ENCODE data around the gene PRX.
"Not testable (repeated sequence)": the region's sequence is repeated elsewhere in the genome, so short reads cannot be mapped to it uniquely, and the experiment has no call there.

PRX gene

DNA sequence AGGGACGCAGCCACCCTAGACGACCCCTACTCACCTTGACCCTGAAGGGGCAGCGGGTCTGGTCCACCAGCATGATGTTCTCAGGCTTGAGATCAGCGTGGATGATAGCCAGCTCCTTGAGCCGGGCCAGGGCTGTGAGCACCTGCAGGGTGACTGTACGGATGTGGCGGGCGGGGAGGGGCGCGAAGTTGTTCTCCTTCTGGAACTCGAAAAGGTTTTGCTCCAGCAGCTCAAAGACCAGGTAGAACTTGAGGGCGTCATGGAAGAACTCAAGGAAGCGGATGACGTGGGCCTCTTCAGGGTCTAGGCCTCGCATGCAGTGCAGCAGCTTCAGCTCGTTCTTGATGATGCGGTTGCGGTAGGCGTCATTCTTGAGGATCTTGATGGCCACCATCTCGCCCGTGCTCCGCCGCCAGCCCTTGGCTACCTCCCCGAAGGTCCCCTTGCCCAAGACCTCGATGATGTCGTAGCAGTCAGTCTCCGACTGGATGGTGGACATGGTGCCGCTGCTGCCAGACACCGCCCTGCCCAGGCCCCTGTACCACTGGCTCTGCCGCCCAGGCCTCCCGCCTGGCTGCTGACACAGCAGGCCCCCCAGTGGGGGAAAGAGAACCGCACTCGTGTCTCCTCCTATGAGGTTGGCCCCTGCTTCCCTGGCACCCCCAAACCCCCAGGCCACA is 23.6 kb downstream of the PRX start:
- no peak for DNase-seq

DNA sequence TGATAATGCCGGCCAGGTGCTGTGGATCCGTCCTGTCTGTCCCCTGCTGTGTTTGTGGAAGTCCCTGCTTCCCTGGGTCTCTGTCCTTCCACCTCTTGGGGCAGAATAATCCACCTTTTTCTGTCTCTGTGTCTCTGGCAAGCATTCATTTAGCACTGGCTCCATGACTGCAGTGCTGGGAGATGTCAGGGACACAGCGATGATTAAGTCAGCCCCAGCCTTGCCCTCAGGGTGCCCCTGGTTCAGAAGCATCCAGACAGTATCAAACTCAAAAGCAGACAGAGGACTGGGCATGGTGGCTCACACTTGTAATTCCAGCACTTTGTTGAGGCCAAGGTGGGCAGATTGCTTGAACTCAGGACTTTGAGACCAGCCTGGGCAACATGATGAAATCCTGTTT is 24.7 kb downstream of the PRX start:
- no peak for DNase-seq

GRCh38 chr19:40387155-40387554 is 26.0 kb downstream of the PRX start:
- DNase-seq: no peak

- no peak for DNase-seq
These were observed 29.4 kb downstream of the PRX start for GRCh38 chr19:40383668-40384248.

- no peak for DNase-seq
These were observed 31.9 kb downstream of the PRX start for GRCh38 chr19:40381321-40381720.

DNA sequence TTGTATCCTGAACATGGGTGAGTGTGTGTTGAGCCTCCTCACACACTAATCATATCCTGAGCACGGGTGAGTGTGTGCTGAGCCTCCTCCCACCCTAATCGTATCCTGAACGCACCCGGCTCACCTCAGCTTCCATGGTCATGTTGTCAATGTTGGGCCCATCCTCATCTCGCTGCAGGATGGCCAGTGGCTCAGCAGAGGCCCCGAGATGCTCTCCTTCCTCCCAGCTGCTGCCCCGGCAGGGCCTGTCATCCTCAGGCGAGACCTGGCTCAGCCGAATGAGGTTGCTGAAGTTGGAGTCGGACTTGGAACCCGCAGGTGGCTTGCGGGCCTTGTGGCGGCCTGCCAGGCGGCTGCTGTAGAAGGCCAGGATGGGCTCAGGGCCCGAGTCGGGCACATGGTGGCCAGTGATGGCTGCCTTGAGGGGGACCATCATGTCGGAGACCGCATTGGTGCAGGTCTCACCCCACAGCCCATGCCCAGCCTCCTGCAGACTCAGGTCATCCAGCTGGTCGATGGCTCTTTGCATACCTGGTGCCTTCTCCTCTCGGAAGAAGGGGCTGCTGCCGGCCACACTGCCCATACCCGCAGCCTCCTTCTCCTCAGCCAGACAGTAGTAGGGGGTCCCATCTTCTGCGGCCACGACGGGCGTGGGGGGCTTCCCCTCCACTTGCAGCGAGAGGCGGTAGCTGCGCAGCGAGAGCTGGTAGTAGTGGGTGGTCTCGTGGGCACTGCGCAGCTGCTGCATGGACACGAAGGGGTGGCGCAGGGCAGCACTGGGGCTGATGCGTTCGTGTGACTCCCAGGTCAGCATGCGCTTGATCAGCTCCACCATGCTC is 32.8 kb downstream of the PRX start:
- no peak for DNase-seq

GRCh38 chr19:40379446-40380198 is 33.6 kb downstream of the PRX start:
- DNase-seq: no peak

DNA sequence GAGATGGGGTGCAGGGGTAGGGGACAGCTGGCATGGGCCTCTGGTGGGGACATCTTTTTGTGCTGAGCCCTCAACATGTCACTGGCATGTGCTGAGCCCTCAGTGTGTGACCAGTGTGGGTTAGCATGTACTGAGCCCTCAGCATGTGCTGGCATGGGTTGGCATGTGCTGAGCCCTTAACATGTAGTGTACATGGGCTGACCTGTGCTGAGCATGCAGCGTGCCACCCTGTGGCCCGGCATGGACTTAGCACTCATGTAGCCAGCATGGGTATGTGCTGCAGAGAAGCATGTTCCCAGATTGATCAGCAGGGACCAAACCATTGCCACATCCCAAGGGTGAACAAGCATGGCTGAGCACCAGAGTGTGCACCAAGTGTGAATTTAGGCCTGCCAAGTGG is 34.7 kb downstream of the PRX start:
- no peak for DNase-seq

- no peak for DNase-seq
These were observed 35.2 kb downstream of the PRX start for GRCh38 chr19:40377876-40378385.

DNA sequence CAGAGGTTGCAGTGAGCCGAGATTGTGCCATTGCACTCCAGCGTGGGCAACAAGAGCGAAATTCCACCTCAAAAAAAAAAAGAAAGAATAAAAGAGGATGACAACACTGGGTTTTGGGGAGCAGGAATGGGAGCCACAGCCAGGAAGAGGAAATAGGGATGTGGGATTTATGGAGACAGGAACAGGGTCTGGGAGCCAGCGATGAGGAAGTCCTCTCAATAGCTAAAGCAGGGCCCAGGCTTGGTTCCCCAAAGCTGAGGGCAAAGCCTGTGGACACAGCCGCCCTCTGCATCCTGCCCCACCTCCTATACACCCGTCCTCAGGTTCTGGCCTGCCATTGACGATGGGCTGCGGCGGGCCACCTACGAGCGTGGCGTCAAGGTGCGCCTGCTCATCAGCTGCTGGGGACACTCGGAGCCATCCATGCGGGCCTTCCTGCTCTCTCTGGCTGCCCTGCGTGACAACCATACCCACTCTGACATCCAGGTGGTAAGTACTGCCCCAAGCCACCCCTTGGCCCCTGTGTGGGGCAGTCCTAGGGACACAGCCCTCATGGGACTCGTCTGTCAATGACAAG is 36.8 kb downstream of the PRX start:
- DNase-seq: no peak

DNA sequence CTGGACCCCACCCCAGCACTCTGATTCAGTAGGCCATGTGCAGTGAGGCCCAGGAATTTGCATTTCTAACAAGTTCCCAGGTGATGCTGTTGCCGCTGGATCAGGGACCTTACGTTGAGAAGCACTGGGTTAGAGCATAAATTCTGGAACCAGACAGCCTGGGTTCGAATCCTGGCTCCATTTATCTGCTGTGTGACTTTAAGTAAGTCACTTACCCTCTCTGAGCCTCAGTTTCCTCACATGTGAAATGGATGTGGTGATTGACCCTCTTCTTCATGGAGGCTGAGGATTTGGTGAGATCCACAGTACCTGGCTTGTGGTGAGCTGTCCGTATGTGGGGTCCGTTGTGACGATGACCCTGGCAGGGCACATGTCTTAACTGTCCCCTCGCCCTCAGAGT is 39.1 kb downstream of the PRX start:
- DNase-seq: no peak

DNA sequence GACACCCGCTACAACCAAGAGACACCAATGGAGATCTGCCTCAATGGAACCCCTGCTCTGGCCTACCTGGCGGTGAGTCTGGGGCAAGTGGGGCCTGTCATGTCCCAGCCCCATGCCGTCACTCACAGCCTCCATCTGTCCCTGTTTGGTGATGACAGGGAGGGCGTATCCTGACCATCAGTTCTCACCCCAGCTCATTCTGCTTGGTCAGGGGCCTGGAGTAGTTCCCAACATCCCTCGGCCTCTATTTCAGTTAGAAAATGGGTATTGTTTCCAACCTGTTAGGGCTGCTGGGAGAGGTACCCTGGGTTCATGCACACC is 41.4 kb downstream of the PRX start:
- no peak for DNase-seq

DNA sequence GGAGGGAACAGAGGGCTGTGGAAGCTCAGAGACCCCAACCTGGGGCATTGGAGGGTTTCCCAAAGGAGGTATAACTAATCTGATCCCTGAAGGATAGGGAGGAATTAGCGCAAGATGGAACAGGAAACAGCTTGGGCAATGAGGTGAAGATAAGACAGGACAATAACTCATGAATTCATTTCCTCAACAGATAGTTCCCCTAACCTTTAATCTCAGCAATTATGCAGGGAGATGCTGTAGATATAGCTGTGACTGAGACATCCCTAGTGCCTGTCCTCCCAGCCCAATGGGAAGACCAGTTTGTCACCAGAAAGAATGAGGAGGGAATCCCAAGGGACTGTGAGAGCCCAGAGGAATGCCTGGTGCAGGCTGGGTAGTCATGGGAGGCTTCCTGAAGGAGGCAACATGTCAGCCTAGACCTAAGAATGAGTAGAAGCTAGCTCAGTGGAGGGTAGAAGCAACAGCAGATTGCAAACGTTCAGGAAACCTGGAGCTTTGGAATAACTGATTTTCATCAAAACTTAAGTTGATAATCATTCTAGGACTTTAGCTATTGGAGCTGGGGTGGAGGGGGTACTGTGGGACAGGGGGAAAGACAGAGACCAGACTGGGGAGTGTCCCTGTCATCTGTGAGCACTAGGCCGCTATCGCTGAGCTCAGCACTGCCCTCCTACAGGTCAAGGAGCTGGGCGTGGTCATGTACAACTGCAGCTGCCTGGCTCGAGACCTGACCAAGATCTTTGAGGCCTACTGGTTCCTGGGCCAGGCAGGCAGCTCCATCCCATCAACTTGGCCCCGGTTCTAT is 42.0 kb downstream of the PRX start:
- DNase-seq: no peak

DNA sequence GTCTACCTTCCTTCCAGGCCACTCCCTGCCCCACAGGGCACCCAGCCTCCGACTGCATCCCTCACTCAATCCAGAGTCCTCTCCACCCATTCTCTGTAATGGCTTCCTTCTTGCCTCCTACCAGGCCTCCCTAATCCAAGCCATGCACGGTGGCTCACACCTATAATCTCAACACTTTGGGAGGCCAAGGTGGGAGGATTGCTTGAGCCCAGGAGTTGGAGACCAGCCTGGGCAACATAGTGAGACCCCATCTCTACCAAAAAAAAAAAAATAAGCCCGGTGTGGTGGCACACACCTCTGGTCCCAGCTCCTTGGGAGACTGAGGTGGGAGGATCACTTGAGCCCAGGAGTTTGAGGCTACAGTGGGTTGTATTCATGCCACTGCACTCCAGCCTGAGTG is 42.9 kb downstream of the PRX start:
- not testable (repeated sequence) for DNase-seq

- DNase-seq: no peak
These were observed 43.4 kb downstream of the PRX start for GRCh38 chr19:40369797-40370196.

DNA sequence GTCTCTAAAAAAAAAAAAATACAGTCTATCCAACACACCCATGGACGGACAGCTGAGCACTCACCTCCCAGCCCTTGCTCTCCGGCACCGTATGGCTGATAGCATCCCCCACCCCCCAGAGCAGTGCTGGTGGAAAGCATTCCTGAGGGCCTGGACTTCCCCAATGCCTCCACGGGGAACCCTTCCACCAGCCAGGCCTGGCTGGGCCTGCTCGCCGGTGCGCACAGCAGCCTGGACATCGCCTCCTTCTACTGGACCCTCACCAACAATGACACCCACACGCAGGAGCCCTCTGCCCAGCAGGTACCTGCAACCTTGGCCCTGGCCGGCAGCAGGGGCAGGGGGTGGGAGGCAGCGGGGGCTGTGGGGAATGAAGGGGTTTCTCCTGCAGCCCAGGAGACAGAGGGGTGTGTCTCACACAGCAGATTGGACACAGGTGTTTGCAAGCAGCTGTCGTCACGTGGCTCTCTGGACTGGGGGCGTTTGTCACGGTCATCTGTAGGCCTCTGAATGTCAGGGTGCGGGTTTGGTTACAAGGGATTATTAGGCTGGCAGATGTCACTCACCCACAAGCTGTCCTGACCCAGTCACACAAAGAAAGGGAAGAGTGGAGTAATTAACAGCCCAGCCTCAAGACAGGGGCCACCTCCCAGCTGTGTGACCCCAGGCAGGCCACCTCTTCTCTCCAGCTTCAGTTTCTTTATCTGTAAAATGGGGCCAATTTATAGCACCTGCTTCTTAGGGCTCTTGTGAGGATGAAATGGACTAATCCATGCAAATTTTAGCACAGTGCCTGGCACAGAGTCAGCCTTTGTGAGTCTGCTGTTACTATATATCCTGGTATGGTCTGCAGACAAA is 45.4 kb downstream of the PRX start:
- DNase-seq: no peak

DNA sequence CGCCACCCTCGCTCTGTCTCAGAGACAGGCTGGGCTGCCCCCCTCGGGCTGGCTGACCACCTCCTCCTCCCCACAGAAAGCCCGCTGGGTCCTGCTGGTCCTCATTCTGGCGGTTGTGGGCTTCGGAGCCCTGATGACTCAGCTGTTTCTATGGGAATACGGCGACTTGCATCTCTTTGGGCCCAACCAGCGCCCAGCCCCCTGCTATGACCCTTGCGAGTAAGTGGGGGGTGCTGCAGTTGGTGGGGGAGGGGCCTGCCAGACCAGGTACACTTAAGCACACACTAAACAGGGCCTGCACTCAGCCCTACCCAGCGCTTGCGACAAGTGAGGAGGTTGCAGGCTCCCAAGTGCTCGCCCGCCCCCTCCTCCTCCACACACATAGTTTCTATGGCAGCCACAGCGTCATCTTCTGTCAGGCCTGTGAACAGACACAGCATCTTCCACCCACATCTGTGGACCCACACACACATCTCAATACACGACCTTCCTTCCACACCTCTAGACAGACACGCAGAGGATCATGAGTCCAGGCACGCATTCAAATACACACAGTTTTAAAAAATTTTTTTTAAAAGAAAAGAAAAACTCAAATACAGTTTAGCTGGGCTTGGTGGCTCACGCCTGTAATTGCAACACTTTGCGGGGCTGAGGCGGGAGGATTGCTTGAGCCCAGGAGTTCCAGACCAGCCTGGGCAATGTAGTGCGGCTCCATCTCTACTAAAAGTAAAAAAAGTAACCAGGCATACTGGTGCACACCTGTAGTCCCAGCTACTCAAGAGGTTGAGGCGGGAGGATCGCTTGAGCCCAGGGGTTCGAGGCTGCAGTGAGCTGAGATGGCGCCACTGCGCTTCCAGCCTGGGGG is 46.2 kb downstream of the PRX start:
- DNase-seq: no peak

DNA sequence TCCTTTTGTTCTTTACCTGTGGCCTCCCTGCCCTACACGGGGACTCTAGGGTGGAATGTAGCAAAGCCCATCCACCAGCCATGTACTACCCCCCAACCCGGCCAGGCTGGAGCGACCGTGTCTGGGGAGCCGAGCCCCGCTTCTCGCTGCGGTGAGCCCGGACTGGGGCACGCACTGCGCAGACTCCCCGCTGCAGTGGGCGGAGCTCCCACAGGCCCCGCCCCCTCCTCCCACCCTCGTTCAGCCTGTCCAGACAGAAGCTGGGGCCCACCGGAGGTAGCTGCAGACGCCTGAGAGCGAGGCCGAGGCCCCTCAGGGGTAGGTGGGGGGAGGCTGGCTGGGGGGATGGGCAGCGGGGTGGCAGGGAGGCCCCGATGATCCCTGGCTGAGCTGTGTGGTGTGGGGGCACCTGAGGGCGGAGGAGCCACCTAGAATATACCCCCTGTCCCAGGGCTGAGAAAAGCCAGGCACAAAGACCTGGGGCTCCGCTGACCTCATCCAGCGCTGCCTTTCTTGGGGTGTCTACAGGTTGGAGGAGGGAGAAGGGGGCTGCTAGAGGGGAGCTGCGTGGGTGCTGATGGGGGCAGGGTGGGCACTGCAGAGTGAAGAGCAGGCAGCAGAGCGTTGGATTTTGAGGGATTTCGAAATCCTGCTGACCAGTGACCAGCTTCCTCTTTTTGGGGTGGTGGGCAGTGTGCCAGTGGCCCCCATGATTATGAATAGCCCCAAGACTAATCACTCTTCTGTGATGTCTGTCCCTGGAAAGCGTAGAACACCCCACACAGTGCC is 47.4 kb downstream of the PRX start:
- DNase-seq: peak in 1 of 2 donors; percentile 55

- DNase-seq: no peak
These were observed 48.2 kb downstream of the PRX start for GRCh38 chr19:40365010-40365409.
